ENCODE measurements around the gene ETS2. TPM values are rescaled to one million over a fixed set of nuclear protein-coding genes. Genes with fewer than 3 reads are reported as not detected.

Gene ETS2
- total and polyA plus RNA-seq, 2 of the 8 experiments (the other 6 are each of a cell fraction or from before 2014, with no cell fraction given): 11.0 to 45.1 TPM

DNA sequence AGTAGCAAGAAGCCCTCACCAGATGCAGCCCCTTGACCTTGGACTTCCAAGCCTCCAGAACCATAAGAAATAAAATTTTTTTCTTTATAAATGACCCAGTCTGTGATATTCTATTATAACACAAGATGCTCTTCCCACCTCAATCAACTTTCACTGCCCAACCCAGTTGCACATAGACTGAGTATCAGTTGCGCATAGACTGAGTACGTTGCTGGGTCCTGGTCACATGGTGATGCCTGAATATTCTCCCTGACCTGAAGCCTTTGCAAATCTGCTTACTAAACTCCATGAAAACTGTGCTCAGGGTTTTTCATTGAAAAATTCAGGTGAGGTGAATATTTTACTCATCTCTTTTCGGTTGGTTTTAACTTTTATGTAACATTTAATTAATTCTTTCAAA lies 59.2 kb downstream of the ETS2 start:
- Histone ChIP-seq H4K5ac (ENCODE audit: insufficient read length, low read depth, low read length) (no peak overlapping the region), H3K4me3 (ENCODE audit: extremely low read depth in 1 of 4, insufficient read depth in 2 of 4, low read depth in 3 of 4, low read length in 4 of 4) (no peak overlapping the region), H3K36me3 (ENCODE audit: control insufficient read depth in 2 of 4, insufficient read depth in 4 of 4, low read length in 3 of 4) (no peaks in the 10 kb centered on the region), H3K56ac (replicated peaks; ENCODE audit: insufficient read length, low read depth, low read length) (no peak overlapping the region), H4K20me1 (replicated peaks in 1 of 2; ENCODE audit: control insufficient read depth in 1 of 2, insufficient read depth in 2 of 2, low read length in 2 of 2) (no peaks in the 10 kb centered on the region), H2BK120ac (replicated peaks; ENCODE audit: low read depth, low read length) (no peak overlapping the region), H3K79me2 (ENCODE audit: control insufficient read depth in 1 of 2, insufficient read depth in 2 of 2, low read length in 2 of 2) (no peaks in the 10 kb centered on the region), H3K23me2 (ENCODE audit: low read depth, low read length) (no peaks in the 10 kb centered on the region), H3K14ac (ENCODE audit: insufficient read length) (no peak overlapping the region), H3K79me1 (ENCODE audit: low read depth, low read length) (no peaks in the 10 kb centered on the region), H3K4me1 (replicated peaks in 1 of 4; ENCODE audit: control insufficient read depth in 3 of 4, insufficient read depth in 4 of 4, low read length in 3 of 4) (0 out of 7 replicates have a peak, but pooled peaks cover 0 to 3% (median 0%) of the 10 kb centered on the region in 4 experiments), H3K9me3 (ENCODE audit: insufficient read depth in 2 of 2, low read depth in 1 of 2, low read length in 1 of 2) (no peaks in the 10 kb centered on the region; a peak in 1 of 4 replicates), H3K9ac (replicated peaks in 1 of 4; ENCODE audit: extremely low read depth in 1 of 4, low read depth in 3 of 4, low read length in 3 of 4) (no peak overlapping the region), H3K4me2 (ENCODE audit: insufficient read depth in 1 of 2, low read depth in 2 of 2, low read length in 2 of 2) (no peak overlapping the region), H3K18ac (ENCODE audit: extremely low read depth, low read length) (no peak overlapping the region), H2BK12ac (ENCODE audit: low read depth, low read length) (no peak overlapping the region), H3K4ac (replicated peaks; ENCODE audit: insufficient read length, low read depth, low read length) (no peak overlapping the region), H2BK15ac (ENCODE audit: low read length) (no peak overlapping the region), H3K27me3 (replicated peaks in 1 of 4; ENCODE audit: control insufficient read depth in 3 of 4, extremely low read depth in 1 of 4, insufficient read depth in 3 of 4, low read length in 3 of 4) (no peaks in the 10 kb centered on the region), H2AK5ac (ENCODE audit: low read depth, low read length) (no peak overlapping the region), H4K8ac (ENCODE audit: extremely low read depth, insufficient read depth, low read length) (no peak overlapping the region), H2BK5ac (ENCODE audit: low read depth, low read length) (no peak overlapping the region), H2AFZ (ENCODE audit: low read length) (no peak overlapping the region), H3K27ac (ENCODE audit: low read depth, low read length) (no peak overlapping the region), H4K91ac (replicated peaks; ENCODE audit: insufficient read length, low read length) (no peak overlapping the region), H2BK20ac (ENCODE audit: low read length) (no peak overlapping the region), H3K23ac (ENCODE audit: insufficient read length) (no peak overlapping the region)
- CTCF ChIA-PET (ENCODE audit: partially characterized antibody): interaction anchor here (1.4 kb wide), 1 partner anchor 289 kb away, joined by 4 read pairs; no protein-coding TSS in a partner anchor
- DNase-seq (ENCODE audit: low read depth in 1 of 2, low spot score in 2 of 2) (no peak), FAIRE-seq (no peak)
- WGBS, 2 experiments (ENCODE audit: extremely low coverage in 1 of 2, insufficient coverage in 1 of 2, insufficient read length in 1 of 2, insufficient replicate concordance in 2 of 2, low coverage in 1 of 2, low lambda C conversion rate in 2 of 2, missing lambda C conversion rate in 1 of 2): 67% methylated on average over 3 of the region's 3 CpGs; no CpG with 5 or more reads in 1 of the 2 experiments
- POLR2A ChIA-PET (ENCODE audit: partially characterized antibody): no interaction called here
- TF ChIP-seq SP2 (IDR thresholded peaks at IDR 0.05; ENCODE audit: low read length): no peak
- no peak for TF ChIP-seq POU5F1 (IDR thresholded peaks at IDR 0.05; ENCODE audit: low read depth, low read length)
- TF ChIP-seq SAP30 (IDR thresholded peaks at IDR 0.05; ENCODE audit: insufficient read depth, insufficient replicate concordance, low read length): no peak
